Mesothelial cell of epicardium (in vitro differentiated cells): ENCODE data around the gene S100A14. TPM values are rescaled to one million over a fixed set of nuclear protein-coding genes. Genes with fewer than 3 reads are reported as not detected.
A peak's percentile ranks its signal among the peaks of the same experiment; 100 is the strongest.

Experiments used
- DNase-seq, 2 experiments: peaks; one replicate each; pipeline ENCODE4 v3.0.0; 2021; ENCODE audit warnings: low spot score in 2 of 2; ENCODE audit not compliant: unreplicated experiment in 2 of 2
- H3K27ac Mint-ChIP-seq: 2 replicates; pipeline ENCODE4 v1.8.0; 2021; ENCODE audit warnings: mixed read lengths
- H3K27me3 Mint-ChIP-seq: 2 replicates; pipeline ENCODE4 v1.8.0; 2021; ENCODE audit warnings: low read depth, mixed read lengths
- H3K36me3 Mint-ChIP-seq: 2 replicates; pipeline ENCODE4 v1.8.0; 2021; ENCODE audit warnings: mixed read lengths
- H3K4me1 Mint-ChIP-seq: 2 replicates; pipeline ENCODE4 v1.8.0; 2021; ENCODE audit warnings: mixed read lengths
- H3K4me3 Mint-ChIP-seq: 2 replicates; pipeline ENCODE4 v1.8.0; 2021; ENCODE audit warnings: mild to moderate bottlenecking, moderate library complexity, mixed read lengths
- H3K9me3 Mint-ChIP-seq: 2 replicates; pipeline ENCODE4 v1.8.0; 2021; ENCODE audit warnings: mixed read lengths
- CTCF ChIP-seq: fragments of 200-600 bp; sonication (generic); IDR thresholded peaks from one replicate; pipeline ENCODE4 v1.5.0; 2021; ENCODE audit warnings: antibody characterized with exemption; ENCODE audit not compliant: unreplicated experiment
- total RNA-seq: library from RNA; stranded (reverse); gene quantifications from 3 replicates; pipeline ENCODE4 v1.2.1, GENCODE V29; 2021

Gene S100A14
- total RNA-seq, 1 donor from 2014 or later: 8.5 TPM

GRCh38 chr1:153565529-153566374 lies 50.4 kb downstream of the S100A14 start, which contains the start of gene S100A2:
S100A2 (minus strand) TSS chr1:153565844; CDS start chr1:153563877, 1,967 bp downstream.
- Mint-ChIP-seq H3K4me1 (peaks cover 53% of the 10 kb centered on the region), H3K9me3 (no peaks in the 10 kb centered on the region), H3K27me3 (no peaks in the 10 kb centered on the region), H3K27ac (peak within 1 kb of the TSS; percentile 97), H3K4me3 (no peak within 1 kb of the TSS), H3K36me3 (no peaks in the 10 kb centered on the region)
- DNase-seq: no peak
- TF ChIP-seq CTCF: no peak

Other genes starting within 250 kb of the S100A14 start
- gene S100A12, start 240.7 kb downstream of the S100A14 start, total RNA-seq: not detected in 3 replicates
- not detected in 3 replicates for gene S100A8, start 225.3 kb downstream of the S100A14 start, total RNA-seq
- not detected in 3 replicates for gene S100A7A, start 199.8 kb downstream of the S100A14 start, total RNA-seq
- gene S100A7, start 155.7 kb downstream of the S100A14 start, total RNA-seq: not detected in 3 replicates
- 2.4 to 4.4 TPM (median 3.9 TPM) in 3 replicates for gene S100A6, start 80.3 kb downstream of the S100A14 start, total RNA-seq
- gene S100A5, start 75.4 kb downstream of the S100A14 start, total RNA-seq: not detected in 3 replicates
- 7.8 to 12.7 TPM (median 10.2 TPM) in 3 replicates for gene S100A4, start 70.5 kb downstream of the S100A14 start, total RNA-seq
- gene S100A3, start 67.1 kb downstream of the S100A14 start, total RNA-seq: not detected in 3 replicates
- 0.43 to 0.51 TPM in 2 of 3 replicates, not detected in the other for gene S100A2, start 50.5 kb downstream of the S100A14 start, total RNA-seq
- 22.1 to 24.8 TPM (median 22.4 TPM) in 3 replicates for gene S100A16, start 3.2 kb downstream of the S100A14 start, total RNA-seq
- gene S100A13, start 11.2 kb upstream of the S100A14 start, total RNA-seq: 46.6 to 58.5 TPM (median 54.5 TPM) in 3 replicates
- gene S100A1, start 12.1 kb upstream of the S100A14 start, total RNA-seq: 0.58 to 0.59 TPM in 2 of 3 replicates, not detected in the other
- 108 to 114 TPM (median 111 TPM) in 3 replicates for gene CHTOP, start 17.7 kb upstream of the S100A14 start, total RNA-seq
- gene SNAPIN, start 42.4 kb upstream of the S100A14 start, total RNA-seq: 33.8 to 37.5 TPM (median 34.6 TPM) in 3 replicates
- gene ILF2, start 54.7 kb upstream of the S100A14 start, total RNA-seq: 204 to 212 TPM (median 207 TPM) in 3 replicates
- gene NPR1, start 62.4 kb upstream of the S100A14 start, total RNA-seq: 5.8 to 6.6 TPM (median 5.9 TPM) in 3 replicates
- 117 to 120 TPM (median 117 TPM) in 3 replicates for gene INTS3, start 111.7 kb upstream of the S100A14 start, total RNA-seq
- gene SLC27A3, start 159.1 kb upstream of the S100A14 start, total RNA-seq: 28.5 to 32.1 TPM (median 29.7 TPM) in 3 replicates